GM21390 (cell line): ENCODE data around the gene ZFYVE28.
A peak's percentile ranks its signal among the peaks of the same experiment; 100 is the strongest.

ENCODE experiments used
- ATAC-seq: cut with Tn5 transposase; IDR thresholded peaks from one replicate; pipeline ENCODE4 v1.9.1; 2021; ENCODE audit not compliant: unreplicated experiment

Gene ZFYVE28

GRCh38 chr4:2412534-2412884 lies 5.9 kb downstream of the ZFYVE28 start:
- ATAC-seq, result peak; percentile 31

- no peak for ATAC-seq
Measured at GRCh38 chr4:2411786-2412510, 6.5 kb downstream of the ZFYVE28 start.

- no peak for ATAC-seq
Measured at GRCh38 chr4:2409381-2409783, 9.1 kb downstream of the ZFYVE28 start.

- ATAC-seq, result no peak
Measured at GRCh38 chr4:2408976-2409375, 9.5 kb downstream of the ZFYVE28 start.

GRCh38 chr4:2408401-2408958 lies 10.0 kb downstream of the ZFYVE28 start:
- ATAC-seq, result no peak

GRCh38 chr4:2407991-2408342 lies 10.5 kb downstream of the ZFYVE28 start:
- ATAC-seq, result no peak

GRCh38 chr4:2406920-2407319 lies 11.5 kb downstream of the ZFYVE28 start:
- ATAC-seq, result no peak

- no peak for ATAC-seq
Measured at GRCh38 chr4:2406406-2406805, 12.0 kb downstream of the ZFYVE28 start.

GRCh38 chr4:2402941-2403340 lies 15.5 kb downstream of the ZFYVE28 start:
- ATAC-seq, result no peak

GRCh38 chr4:2402048-2402842 lies 16.2 kb downstream of the ZFYVE28 start:
- ATAC-seq, result no peak

- ATAC-seq, result no peak
Measured at GRCh38 chr4:2401610-2401983, 16.8 kb downstream of the ZFYVE28 start.

GRCh38 chr4:2400841-2401609 lies 17.4 kb downstream of the ZFYVE28 start:
- ATAC-seq, result no peak

- ATAC-seq, result no peak
Measured at GRCh38 chr4:2399631-2400190, 18.7 kb downstream of the ZFYVE28 start.

GRCh38 chr4:2399216-2399615 lies 19.2 kb downstream of the ZFYVE28 start:
- no peak for ATAC-seq

GRCh38 chr4:2397596-2398379 lies 20.7 kb downstream of the ZFYVE28 start:
- no peak for ATAC-seq

- ATAC-seq, result no peak
Measured at GRCh38 chr4:2396781-2397368, 21.6 kb downstream of the ZFYVE28 start.

- ATAC-seq, result no peak
Measured at GRCh38 chr4:2395584-2395983, 22.9 kb downstream of the ZFYVE28 start.

GRCh38 chr4:2395038-2395437 lies 23.4 kb downstream of the ZFYVE28 start:
- ATAC-seq, result no peak

- no peak for ATAC-seq
Measured at GRCh38 chr4:2394528-2394927, 23.9 kb downstream of the ZFYVE28 start.
